GM12873 (cell line): Measurements from ENCODE around the gene TKT.

ENCODE experiments used
- CTCF ChIP-seq: IDR thresholded peaks from 2 replicates; pipeline ENCODE4 v1.5.1; 2012; ENCODE audit warnings: low read depth, mild to moderate bottlenecking, moderate library complexity, low read length, control low read depth; ENCODE audit not compliant: insufficient read depth; ENCODE audit errors: missing control alignments

TKT gene

GRCh38 chr3:53221345-53221744, 34.5 kb downstream of the TKT start:
- TF ChIP-seq CTCF = no peak

GRCh38 chr3:53219895-53220483, 35.8 kb downstream of the TKT start:
- peak; percentile 98 for TF ChIP-seq CTCF

- TF ChIP-seq CTCF = no peak
Measured at GRCh38 chr3:53218131-53218530, 37.7 kb downstream of the TKT start.

- no peak for TF ChIP-seq CTCF
Measured at GRCh38 chr3:53217175-53217574, 38.6 kb downstream of the TKT start.

- TF ChIP-seq CTCF = no peak
Measured at GRCh38 chr3:53216723-53217122, 39.1 kb downstream of the TKT start.

GRCh38 chr3:53215816-53216215, 40.0 kb downstream of the TKT start:
- no peak for TF ChIP-seq CTCF

GRCh38 chr3:53213276-53213675, 42.5 kb downstream of the TKT start:
- TF ChIP-seq CTCF = no peak
